ENCODE data around the gene AKAIN1. TPM values are rescaled to one million over a fixed set of nuclear protein-coding genes. Genes with fewer than 3 reads are reported as not detected.

The AKAIN1 gene
- total RNA-seq, 4 donors from 2014 or later, result not detected

DNA sequence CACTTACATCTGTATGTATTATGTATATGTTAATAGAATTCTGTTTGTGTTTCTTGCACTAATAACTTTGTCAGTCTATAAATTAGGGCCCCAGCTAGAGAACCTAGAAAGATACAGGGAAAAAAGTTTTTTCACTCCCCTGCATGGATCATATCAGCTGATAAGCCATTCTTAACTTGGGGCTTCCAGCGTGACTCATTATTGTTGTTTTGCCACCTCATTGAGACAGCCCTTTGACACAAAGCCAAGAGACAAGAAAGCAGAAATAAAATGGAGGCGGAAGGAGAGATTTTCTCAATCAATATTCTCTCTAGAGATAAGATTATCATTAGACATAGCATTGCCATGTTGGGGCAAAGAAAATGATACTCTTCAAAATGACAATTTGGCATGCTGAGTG, 93.4 kb downstream of the AKAIN1 start:
- TF ChIP-seq POLR2A (IDR thresholded peaks at IDR 0.05), result no peak
- TF ChIP-seq, protein P1, sequence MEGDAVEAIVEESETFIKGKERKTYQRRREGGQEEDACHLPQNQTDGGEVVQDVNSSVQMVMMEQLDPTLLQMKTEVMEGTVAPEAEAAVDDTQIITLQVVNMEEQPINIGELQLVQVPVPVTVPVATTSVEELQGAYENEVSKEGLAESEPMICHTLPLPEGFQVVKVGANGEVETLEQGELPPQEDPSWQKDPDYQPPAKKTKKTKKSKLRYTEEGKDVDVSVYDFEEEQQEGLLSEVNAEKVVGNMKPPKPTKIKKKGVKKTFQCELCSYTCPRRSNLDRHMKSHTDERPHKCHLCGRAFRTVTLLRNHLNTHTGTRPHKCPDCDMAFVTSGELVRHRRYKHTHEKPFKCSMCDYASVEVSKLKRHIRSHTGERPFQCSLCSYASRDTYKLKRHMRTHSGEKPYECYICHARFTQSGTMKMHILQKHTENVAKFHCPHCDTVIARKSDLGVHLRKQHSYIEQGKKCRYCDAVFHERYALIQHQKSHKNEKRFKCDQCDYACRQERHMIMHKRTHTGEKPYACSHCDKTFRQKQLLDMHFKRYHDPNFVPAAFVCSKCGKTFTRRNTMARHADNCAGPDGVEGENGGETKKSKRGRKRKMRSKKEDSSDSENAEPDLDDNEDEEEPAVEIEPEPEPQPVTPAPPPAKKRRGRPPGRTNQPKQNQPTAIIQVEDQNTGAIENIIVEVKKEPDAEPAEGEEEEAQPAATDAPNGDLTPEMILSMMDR (IDR thresholded peaks at IDR 0.05), result no peak
- no peaks in the 10 kb centered on the region for H3K9me3 ChIP-seq
- 43 to 56% methylated on average over 2 of the region's 2 CpGs for WGBS, 2 donors
- no peaks in the 10 kb centered on the region for H3K4me1 ChIP-seq
- intact Hi-C loops (cut with DNase I), result no loop called here
- no peak overlapping the region for H3K4me3 ChIP-seq (replicated peaks in 1 of 3)
- no peaks in the 10 kb centered on the region for H3K36me3 ChIP-seq
- no peak overlapping the region for H3K27ac ChIP-seq
- DNase-seq, result no peak
- no peaks in the 10 kb centered on the region for H3K27me3 ChIP-seq

DNA sequence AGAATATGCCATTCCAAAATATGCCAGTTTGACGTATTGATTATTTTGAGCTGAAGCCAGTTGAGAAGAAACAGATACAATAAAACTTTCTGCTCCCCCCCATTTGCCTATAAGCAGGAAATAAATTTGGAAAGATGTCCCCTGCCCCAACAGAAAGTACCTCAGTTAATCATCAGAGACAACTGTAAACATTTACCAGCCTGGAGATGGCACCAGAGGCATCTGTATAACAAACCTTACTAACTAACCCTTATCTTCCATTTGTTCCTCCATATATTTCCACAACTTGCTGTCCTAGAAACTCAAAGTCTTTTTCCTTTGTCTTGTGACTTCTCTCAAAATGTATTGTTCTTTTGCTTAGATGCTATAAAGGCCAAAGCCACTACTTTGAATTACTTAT, 93.8 kb downstream of the AKAIN1 start:
- Histone ChIP-seq H3K4me3 (replicated peaks in 1 of 3) (no peak overlapping the region), H3K27ac (no peak overlapping the region), H3K4me1 (no peaks in the 10 kb centered on the region), H3K9me3 (no peaks in the 10 kb centered on the region), H3K27me3 (no peaks in the 10 kb centered on the region), H3K36me3 (no peaks in the 10 kb centered on the region)
- WGBS, 2 donors, result 87 to 93% methylated on average over 1 of the region's 1 CpG
- DNase-seq, result no peak
- intact Hi-C loops (cut with DNase I), result no loop called here
- TF ChIP-seq, protein P1 (IDR thresholded peaks at IDR 0.05), result no peak
- TF ChIP-seq POLR2A (IDR thresholded peaks at IDR 0.05), result no peak

DNA sequence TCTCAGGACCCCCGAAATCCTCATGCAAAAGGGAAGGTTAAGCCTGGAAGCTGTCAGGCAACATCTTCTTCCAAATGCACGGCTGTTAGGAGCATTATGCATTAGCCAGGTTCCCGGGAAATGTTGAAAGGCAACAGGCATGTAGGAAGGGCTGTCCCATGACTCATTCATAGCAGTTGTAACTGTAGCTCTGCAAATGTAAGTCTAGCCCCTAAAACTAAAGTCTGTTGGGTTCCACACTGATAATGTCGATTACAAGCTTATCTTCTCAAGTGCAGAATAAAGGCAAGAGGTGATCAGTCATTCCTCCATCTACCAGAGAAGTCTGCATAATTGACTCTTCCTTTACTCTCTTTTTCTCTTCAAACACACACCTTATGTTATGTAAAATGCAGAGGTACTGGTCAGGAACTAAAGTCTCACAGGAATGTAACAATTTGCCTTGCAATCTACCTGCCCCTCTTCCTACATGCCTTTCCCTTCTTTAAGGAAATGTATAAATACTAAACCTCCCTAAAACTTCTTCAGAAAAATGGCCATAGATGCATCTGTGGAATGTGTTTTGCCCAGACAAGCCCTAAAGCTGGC, 99.8 kb downstream of the AKAIN1 start:
- no peaks in the 10 kb centered on the region for H3K4me1 ChIP-seq
- no peak overlapping the region for H3K4me3 ChIP-seq (replicated peaks in 1 of 3)
- no peak for DNase-seq
- H3K9me3 ChIP-seq, result no peaks in the 10 kb centered on the region
- no peaks in the 10 kb centered on the region for H3K36me3 ChIP-seq
- no peaks in the 10 kb centered on the region for H3K27me3 ChIP-seq
- no peak for TF ChIP-seq POLR2A (IDR thresholded peaks at IDR 0.05)
- TF ChIP-seq, protein P1 (IDR thresholded peaks at IDR 0.05), result no peak
- intact Hi-C loops (cut with DNase I), result no loop called here
- WGBS, 2 donors, result 53 to 71% methylated on average over 4 of the region's 4 CpGs
- no peak overlapping the region for H3K27ac ChIP-seq

DNA sequence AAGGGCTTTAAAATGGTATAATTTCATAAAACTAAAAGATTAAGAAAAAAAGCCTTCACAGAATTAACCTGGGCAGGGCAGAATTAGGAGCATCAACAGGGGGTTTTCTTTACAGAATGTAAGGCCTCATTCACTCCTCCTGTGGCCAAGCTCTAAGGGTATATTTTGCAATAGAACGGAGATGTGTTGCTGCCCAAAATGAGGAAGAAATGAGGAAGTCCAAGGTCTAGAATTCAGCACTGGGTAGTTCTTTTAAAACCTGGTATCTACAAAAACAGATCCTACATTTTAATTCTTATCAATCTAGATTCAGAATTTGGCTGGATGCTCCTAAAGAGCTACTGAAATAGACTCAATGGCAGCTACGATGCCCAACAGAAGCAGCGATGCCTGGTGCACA, 101.8 kb downstream of the AKAIN1 start:
- H3K27me3 ChIP-seq, result no peaks in the 10 kb centered on the region
- no peaks in the 10 kb centered on the region for H3K9me3 ChIP-seq
- intact Hi-C loops (cut with DNase I), result no loop called here
- TF ChIP-seq POLR2A (IDR thresholded peaks at IDR 0.05), result no peak
- no peak overlapping the region for H3K4me3 ChIP-seq (replicated peaks in 1 of 3)
- no peaks in the 10 kb centered on the region for H3K36me3 ChIP-seq
- no peak for DNase-seq
- 92 to 93% methylated on average over 3 of the region's 3 CpGs for WGBS, 2 donors
- H3K27ac ChIP-seq, result no peak overlapping the region
- H3K4me1 ChIP-seq, result no peaks in the 10 kb centered on the region

DNA sequence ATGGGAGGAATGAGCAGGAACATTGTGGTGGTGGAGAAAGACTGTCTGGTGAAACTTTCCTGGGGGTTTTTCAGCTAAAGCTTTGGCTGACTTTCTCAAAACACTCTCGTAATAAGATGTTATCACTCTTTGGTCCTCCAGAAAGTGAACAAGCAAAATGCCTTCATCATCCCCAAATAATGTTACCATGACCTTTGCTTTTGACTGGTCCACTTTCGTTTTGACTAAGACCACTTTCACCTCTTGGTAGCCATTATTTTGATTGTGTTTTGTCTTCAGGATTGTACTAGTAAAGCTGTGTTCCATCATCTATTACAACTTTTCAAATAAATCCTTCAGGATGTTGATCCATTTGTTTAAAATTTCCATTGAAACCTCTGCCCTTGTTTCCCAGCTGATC, 103.2 kb downstream of the AKAIN1 start:
- no peaks in the 10 kb centered on the region for H3K27me3 ChIP-seq
- H3K4me1 ChIP-seq, result no peaks in the 10 kb centered on the region
- H3K4me3 ChIP-seq (replicated peaks in 1 of 3), result no peak overlapping the region
- intact Hi-C loops (cut with DNase I), result no loop called here
- no peaks in the 10 kb centered on the region for H3K36me3 ChIP-seq
- no peak overlapping the region for H3K27ac ChIP-seq
- WGBS, 2 donors, result 56 to 59% methylated on average over 2 of the region's 2 CpGs
- H3K9me3 ChIP-seq, result no peaks in the 10 kb centered on the region
- DNase-seq, result no peak
- TF ChIP-seq, protein P1 (IDR thresholded peaks at IDR 0.05), result no peak
- TF ChIP-seq POLR2A (IDR thresholded peaks at IDR 0.05), result no peak

Other genes starting within 250 kb of the AKAIN1 start
- gene ZBTB14, start 98.5 kb upstream of the AKAIN1 start, total RNA-seq, result 10 to 100 TPM; 16.1 to 23.6 (median 18.4) TPM